ENCODE measurements around the gene ARHGEF17.

Gene ARHGEF17

DNA sequence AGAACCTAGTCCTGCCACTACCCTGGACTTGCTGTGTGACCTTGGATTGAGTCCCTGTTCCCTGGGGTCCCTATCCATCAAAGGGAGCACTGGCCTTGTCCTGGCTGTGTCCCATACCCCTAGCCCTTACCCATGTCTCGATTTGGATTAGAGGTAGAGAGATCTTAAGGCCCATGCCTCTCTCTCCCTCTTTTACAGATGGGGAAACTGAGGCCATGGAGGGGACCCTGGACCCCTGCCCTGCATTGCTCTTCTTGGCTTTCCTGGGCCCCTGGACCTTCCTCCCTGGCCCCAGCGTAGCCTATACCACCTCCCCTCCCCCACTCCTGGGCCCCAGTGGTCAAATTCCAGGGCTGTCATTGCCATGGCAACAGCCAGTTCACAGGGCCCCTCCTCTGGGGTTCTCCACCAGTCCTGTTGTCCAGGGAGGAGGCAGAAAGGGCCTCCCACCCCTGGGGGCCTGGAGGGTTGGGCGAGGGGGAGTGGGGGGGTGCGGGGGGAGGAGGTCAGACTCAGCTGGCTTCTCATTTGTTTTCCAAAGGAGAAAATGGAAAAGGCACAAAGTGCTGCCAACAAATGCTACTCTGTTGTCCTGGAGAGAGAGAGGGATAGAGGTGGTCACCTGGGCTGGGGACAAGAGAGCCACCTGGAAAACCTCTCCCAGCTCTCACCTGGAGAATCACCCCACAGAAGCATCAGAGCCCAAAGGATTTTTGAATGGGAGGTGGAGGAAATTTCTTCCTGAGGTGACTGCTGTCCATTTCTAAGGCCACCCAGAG lies 23.3 kb downstream of the ARHGEF17 start:
- DNase-seq (ENCODE audit: low read depth in 2 of 2) = no peak

GRCh38 chr11:73333173-73333572 lies 25.1 kb downstream of the ARHGEF17 start:
- no peak for DNase-seq (ENCODE audit: low read depth in 2 of 2)

DNA sequence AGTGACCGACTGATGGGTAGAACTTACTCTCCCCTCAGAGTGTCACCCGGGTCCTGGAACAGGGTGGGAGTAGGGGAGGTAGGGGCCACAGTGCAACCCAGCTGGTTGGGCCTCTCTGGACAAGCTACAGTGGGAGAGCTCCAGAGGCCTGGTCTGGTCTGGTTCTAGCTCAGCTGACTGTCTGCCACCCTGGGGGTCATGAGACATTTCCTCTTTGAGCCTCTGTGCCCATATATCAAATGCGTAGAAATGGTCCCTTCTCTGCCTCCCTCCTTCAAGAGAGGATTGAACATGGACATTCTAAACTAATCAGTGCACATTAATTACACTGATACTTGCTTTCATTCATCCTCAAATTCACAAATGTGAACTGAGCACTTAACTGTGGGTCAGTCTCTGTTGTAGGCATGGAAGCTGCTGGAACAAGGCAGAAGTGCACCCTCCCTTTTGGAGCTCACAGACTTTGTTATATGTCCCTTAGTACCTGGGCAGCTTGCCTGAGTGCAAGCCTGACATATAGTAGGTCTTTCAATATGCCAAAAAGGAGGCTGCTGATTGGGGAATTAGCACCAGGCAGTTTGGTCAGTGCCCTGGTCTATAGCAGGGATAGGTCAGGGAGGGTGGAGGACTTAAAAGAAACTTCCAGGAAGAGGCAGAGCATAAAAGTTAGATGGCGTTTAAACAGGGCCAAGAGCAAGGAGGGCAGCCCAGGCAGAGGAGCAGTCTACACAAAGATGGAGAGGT lies 25.7 kb downstream of the ARHGEF17 start:
- no peak for DNase-seq (ENCODE audit: low read depth in 2 of 2)

DNA sequence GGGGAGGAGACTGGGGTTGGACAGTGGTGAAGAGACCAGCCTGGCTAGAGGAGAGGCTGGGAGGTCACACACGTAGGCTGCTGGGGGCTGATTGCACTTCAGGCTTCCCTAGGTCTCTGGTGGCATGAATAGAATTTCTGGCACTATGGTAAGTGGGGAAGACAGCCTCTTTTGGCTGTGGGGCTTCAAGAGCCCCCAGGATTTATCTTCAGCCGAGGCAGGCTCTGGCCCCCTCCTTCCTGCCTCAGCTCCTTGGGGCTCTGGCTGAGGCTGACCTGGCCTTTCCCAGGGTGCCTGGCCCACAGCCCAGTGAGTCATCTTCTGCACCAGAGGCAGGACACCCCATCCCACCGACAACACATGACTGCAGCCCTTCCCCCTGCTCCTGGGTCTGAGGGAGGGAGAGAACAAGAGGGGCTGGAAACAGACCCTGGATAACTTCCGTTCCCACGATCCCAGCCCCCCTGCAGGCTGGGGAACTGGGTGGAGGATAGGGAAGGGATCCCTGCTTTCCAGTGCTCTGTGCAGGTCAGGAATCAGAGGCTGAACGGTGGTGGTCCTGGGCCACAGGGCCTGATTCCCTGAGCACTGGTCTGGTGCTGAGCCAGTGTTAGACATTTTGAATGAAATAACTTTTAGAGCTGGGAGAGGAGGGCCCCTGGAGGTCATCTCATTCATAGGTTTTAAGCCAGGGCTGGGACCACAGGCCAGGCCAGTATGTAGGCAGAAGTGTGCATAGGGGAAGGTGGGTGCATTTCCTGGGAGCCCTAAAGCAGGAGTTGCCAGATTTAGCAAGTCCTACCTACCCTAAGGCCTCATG lies 26.5 kb downstream of the ARHGEF17 start:
- no peak for DNase-seq (ENCODE audit: low read depth in 2 of 2)

- peak; percentile 60 to 62 for DNase-seq (ENCODE audit: low read depth in 2 of 2)
Observed at GRCh38 chr11:73335204-73335923, 27.3 kb downstream of the ARHGEF17 start.

DNA sequence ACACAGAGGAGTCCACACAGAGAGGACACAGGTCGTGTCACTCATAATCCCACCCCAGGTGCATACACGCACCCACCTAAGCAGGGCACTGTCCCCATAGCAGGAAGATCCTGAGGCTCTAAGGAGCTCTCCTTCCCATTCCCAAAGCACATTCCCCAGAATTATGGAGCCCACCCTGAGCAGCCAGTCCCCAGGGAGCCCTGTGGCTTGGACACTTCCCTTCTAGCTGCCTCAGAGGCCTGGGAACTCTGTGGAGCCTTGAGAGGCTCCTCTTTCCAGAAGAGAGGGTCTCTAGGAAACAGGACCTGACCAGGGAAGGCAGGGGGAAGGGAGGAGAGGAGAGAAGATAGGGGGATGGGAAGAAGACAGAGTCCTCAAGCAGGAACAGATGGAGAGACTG lies 29.8 kb downstream of the ARHGEF17 start:
- DNase-seq (ENCODE audit: low read depth in 2 of 2) = no peak

- no peak for DNase-seq (ENCODE audit: low read depth in 2 of 2)
Observed at GRCh38 chr11:73338279-73338678, 30.2 kb downstream of the ARHGEF17 start.

- DNase-seq (ENCODE audit: low read depth in 2 of 2) = no peak
Observed at GRCh38 chr11:73340164-73340563, 32.1 kb downstream of the ARHGEF17 start.

DNA sequence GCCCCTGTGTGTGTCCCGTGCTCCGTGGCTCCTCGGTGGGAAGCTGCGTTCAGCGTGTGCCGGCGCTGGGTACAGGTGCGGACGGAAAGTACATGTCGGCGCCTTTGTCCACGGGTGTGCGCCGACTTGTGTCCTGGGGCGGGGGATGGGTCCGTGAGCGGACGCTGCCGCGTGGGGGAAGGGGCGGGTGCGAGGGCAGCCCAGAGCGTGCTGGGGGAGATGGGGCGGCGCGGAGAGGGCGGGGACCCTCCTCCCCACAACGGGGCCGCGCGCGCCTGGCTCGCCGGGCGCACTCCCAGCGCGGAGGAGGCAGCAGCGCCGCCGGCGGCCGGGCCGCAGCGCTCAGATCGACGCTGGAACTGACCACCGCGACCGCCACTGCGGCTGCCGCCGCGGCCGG lies 34.6 kb downstream of the ARHGEF17 start:
- DNase-seq (ENCODE audit: low read depth in 2 of 2) = no peak

GRCh38 chr11:73343076-73343873 lies 35.2 kb downstream of the ARHGEF17 start:
- no peak for DNase-seq (ENCODE audit: low read depth in 2 of 2)

DNA sequence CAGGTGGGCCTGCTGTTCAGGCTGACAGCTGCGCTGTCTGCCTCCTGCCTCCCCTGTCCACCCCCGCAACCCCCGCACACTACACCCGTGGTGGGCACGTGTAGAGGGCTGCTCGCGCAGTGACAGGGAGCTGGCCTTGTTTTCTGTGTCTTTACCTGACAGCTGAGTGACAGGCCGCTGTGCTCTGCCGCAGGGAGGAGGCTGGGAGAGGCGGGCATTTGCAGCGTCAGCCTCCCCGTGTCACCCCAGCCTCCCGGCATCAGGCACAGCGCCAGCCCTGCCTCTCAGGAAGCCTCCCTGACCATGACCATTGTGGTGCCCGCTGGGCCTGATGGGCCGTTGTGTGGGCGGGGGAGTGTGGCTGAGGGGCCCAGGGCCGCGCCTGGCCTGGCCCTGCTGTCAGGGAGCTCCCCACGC lies 36.1 kb downstream of the ARHGEF17 start:
- DNase-seq (ENCODE audit: low read depth in 2 of 2) = no peak

DNA sequence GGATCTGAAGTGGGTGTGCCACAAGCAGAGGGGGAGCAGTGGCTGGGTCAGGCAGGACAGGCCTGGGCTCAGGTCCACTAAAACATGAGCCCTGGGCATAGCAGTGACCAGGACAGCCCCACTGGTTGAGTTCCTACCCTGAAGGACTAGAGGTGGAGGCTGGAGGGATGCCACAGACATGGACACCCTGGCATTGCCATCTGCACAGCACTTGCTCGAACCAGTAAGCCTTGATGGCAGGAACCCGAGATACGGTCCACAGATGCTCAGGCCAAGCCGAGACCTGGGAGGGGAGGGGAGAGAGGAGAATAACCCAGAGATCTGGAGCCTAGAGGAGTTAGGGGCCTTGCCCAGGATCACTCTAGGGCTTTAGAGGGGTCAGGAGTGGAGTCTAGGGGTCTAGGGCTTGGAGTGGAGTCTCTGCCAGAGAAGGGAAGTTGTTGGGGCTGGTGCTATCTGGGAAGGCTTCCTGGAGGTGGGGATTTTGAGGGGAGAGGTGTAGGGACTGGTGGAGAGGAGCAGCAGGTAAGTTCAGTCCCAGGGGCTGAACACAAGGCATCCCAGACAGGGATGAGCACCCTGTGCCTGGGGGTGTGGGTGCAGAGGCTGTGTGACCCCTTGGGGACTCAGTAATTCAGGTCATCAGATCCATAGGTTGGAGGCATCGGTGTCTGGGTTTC lies 37.5 kb downstream of the ARHGEF17 start:
- no peak for DNase-seq (ENCODE audit: low read depth in 2 of 2)

DNA sequence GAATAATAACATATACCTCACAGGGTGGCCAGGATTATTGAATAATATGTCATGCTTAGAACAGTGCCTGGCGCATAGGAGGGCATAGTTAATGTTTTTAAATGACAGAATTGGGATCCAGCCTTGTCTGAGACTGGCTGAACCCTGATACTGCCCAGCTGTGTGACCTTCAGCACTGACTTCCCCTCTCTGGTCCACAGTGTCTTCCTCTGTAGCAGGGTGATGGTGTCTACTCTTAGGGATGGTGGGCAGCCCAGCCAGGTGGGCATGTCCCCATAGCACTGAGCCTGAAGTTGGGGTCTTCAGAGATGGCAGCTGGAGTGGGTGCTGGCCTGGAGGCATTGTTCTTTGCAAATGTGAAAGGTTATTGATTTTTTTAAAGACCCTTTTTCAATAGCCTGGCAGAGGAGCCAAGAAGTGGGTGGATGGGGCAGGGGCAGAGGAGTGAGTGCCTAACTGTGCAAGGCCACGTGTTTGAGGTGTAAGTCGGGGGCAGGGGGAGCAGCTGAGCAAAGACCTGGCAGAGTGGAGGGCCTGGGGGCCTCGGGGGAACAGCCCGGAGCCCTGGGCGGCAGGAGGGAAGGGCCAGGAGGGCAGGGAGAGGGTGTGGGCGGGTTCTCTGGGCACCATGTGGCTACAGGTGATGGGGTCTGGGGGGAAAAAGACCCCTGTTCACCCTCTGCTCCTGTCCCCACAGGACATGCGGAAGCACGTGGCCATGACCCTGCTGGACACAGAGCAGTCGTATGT lies 38.3 kb downstream of the ARHGEF17 start:
- no peak for DNase-seq (ENCODE audit: low read depth in 2 of 2)

DNA sequence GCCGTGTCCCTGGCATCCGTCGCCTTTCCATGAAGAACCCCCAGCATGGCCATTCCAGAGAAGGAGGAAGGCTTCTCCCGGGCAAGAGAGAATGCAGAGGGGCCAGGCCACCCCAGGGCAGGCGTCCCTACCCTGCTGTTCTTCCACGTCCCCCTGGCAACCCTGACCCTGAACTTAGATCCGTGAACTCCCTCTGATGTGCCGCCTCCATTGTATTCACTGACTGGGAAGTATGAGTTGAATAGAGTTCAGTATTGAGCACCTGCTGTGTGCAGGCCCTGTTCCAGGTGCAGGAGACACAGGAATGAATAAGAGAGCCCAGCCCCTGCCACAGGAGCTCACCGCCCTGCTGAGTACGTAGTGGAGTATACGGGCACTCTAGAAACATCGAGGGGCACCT lies 39.0 kb downstream of the ARHGEF17 start:
- DNase-seq (ENCODE audit: low read depth in 2 of 2) = no peak

- DNase-seq (ENCODE audit: low read depth in 2 of 2) = no peak
Observed at GRCh38 chr11:73348838-73349237, 40.8 kb downstream of the ARHGEF17 start.

GRCh38 chr11:73349633-73350032 lies 41.6 kb downstream of the ARHGEF17 start:
- DNase-seq (ENCODE audit: low read depth in 2 of 2) = no peak

GRCh38 chr11:73350908-73351636 lies 43.0 kb downstream of the ARHGEF17 start:
- peak; percentile 26 to 28 for DNase-seq (ENCODE audit: low read depth in 2 of 2)

- DNase-seq (ENCODE audit: low read depth in 2 of 2) = no peak
Observed at GRCh38 chr11:73353422-73353821, 45.3 kb downstream of the ARHGEF17 start.

DNA sequence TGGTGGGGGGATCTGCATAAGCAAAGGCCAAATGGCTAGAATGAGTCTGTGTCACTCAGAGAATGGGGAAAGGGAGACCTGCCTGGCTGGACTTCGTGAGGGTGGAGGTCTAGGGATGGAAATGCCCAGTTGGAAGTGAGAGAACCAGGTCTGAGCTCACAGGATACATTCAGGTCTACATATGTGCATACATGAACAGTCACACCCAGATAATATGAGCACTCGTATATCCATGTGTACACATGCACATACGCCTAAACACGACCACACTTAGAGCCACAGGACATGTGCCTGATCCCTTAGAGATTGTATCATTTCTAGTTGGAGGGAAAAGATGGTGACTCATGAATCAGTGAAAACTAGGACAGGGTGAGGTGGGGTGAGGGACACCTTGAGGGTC lies 47.0 kb downstream of the ARHGEF17 start:
- DNase-seq (ENCODE audit: low read depth in 2 of 2) = no peak
